Measurements from ENCODE around the gene AAK1. TPM values are rescaled to one million over a fixed set of nuclear protein-coding genes. Genes with fewer than 3 reads are reported as not detected.

AAK1 gene
- total RNA-seq, 1 experiment from 2014 or later = 30.6 TPM

- H3K9me3 Mint-ChIP-seq = peaks cover 0 to 2% of the 10 kb centered on the region in 2 experiments; a peak in 1 of 5 replicates
- Histone ChIP-seq H4K5ac (ENCODE audit: insufficient read length, low read depth, low read length) (no peak overlapping the region), H3K4me2 (ENCODE audit: insufficient read depth, insufficient read length, low read length) (no peak overlapping the region), H2BK5ac (ENCODE audit: insufficient read length, low read length) (no peak overlapping the region), H3K27ac (ENCODE audit: insufficient read length, low read depth, low read length) (no peak overlapping the region), H3K9ac (ENCODE audit: extremely low read depth, insufficient read length, low read length) (no peak overlapping the region), H2BK12ac (ENCODE audit: insufficient read length, low read depth, low read length) (no peak overlapping the region), H3K79me2 (ENCODE audit: insufficient read depth, low read length) (no peaks in the 10 kb centered on the region; the same call in 1 of the 2 replicates), H4K91ac (ENCODE audit: insufficient read length, low read depth, low read length) (no peak overlapping the region), H4K20me1 (ENCODE audit: control insufficient read depth, insufficient read depth, insufficient read length) (no peaks in the 10 kb centered on the region), H2BK15ac (ENCODE audit: low read depth, low read length) (no peak overlapping the region), H2AFZ (ENCODE audit: low read length) (no peak overlapping the region), H2AK5ac (ENCODE audit: insufficient read length, low read length) (no peak overlapping the region), H3K4ac (ENCODE audit: low read depth, low read length) (no peak overlapping the region), H3K23me2 (ENCODE audit: insufficient read length, low read depth, low read length, poor library complexity, severe bottlenecking) (no peaks in the 10 kb centered on the region), H3K56ac (ENCODE audit: insufficient read length, low read depth, low read length) (no peak overlapping the region), H3K4me1 (ENCODE audit: insufficient read depth, low read length) (no peaks in the 10 kb centered on the region; the same call in 1 of the 2 replicates), H3K79me1 (ENCODE audit: insufficient read depth, low read depth, low read length, poor library complexity, severe bottlenecking) (peaks cover 5% of the 10 kb centered on the region), H3K27me3 (ENCODE audit: insufficient read depth, low read length) (no peaks in the 10 kb centered on the region), H2BK120ac (ENCODE audit: low read depth, low read length, poor library complexity, severe bottlenecking) (no peak overlapping the region), H3K14ac (ENCODE audit: insufficient read depth, low read length) (no peak overlapping the region), H3K23ac (ENCODE audit: insufficient read length, low read depth, low read length) (no peak overlapping the region), H3T11ph (ENCODE audit: low read length) (no peak overlapping the region), H4K8ac (replicated peaks; ENCODE audit: insufficient read length, low read depth, low read length) (no peak overlapping the region), H2BK20ac (ENCODE audit: low read depth, low read length, poor library complexity, severe bottlenecking) (no peak overlapping the region), H3K9me3 (ENCODE audit: control insufficient read depth, low read depth, low read length) (no peaks in the 10 kb centered on the region), H3K18ac (ENCODE audit: insufficient read length, low read depth, low read length) (no peak overlapping the region)
- DNase-seq = no peak
- WGBS (ENCODE audit: extremely low coverage, insufficient read length, low lambda C conversion rate) = no CpG with 5 or more reads among the region's 1 CpG
- TF ChIP-seq CTCF (conservative IDR thresholded peaks at IDR 0.05) = no peak
- no peak overlapping the region for H3K4me3 Mint-ChIP-seq
- H3K4me1 Mint-ChIP-seq = no peaks in the 10 kb centered on the region
- peaks cover 3 to 5% (median 4%) of the 10 kb centered on the region in 3 experiments; a peak in 5 of 7 replicates for H3K36me3 Mint-ChIP-seq (ENCODE audit: insufficient read depth in 1 of 3, low read depth in 3 of 3)
- H3K27ac Mint-ChIP-seq = no peak overlapping the region
- no peaks in the 10 kb centered on the region for H3K27me3 Mint-ChIP-seq (ENCODE audit: low read depth)
Measured at GRCh38 chr2:69624611-69625010, 18.9 kb downstream of the AAK1 start.
